ENCODE data around the gene RIMBP2. TPM values are rescaled to one million over a fixed set of nuclear protein-coding genes. Genes with fewer than 3 reads are reported as not detected.

Gene RIMBP2
- total RNA-seq, 4 donors from 2014 or later = 0.29 to 8.2 (median 5.6) TPM

DNA sequence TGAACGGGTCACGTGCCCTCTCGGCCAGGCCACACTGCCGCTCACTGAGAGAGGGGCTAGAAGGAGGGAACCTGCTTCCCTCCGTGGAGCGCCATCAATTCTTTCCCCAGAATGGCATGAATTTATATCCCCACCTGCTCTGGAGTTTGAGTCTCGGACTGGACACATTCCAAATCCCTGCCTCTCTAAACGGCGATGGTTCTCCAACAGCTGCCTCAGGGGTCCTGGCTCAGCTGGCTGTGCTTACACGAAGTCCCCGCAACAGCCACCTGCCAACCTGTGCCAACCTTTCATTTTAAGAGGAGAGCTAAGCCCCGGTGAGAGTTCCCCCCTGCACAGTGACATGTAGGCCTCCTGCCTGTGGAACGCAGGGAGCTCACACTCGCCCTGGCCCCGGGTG lies 73.2 kb downstream of the RIMBP2 start:
- H3K4me1 ChIP-seq = no peaks in the 10 kb centered on the region
- DNase-seq = no peak
- H3K36me3 ChIP-seq = no peaks in the 10 kb centered on the region
- intact Hi-C loops (cut with DNase I; ENCODE audit: low total_unique reads) = no loop called here
- no peaks in the 10 kb centered on the region for H3K27me3 ChIP-seq
- H3K27ac ChIP-seq = no peak overlapping the region
- H3K4me3 ChIP-seq = no peak overlapping the region
- H3K9me3 ChIP-seq = no peaks in the 10 kb centered on the region
- TF ChIP-seq, protein P1, sequence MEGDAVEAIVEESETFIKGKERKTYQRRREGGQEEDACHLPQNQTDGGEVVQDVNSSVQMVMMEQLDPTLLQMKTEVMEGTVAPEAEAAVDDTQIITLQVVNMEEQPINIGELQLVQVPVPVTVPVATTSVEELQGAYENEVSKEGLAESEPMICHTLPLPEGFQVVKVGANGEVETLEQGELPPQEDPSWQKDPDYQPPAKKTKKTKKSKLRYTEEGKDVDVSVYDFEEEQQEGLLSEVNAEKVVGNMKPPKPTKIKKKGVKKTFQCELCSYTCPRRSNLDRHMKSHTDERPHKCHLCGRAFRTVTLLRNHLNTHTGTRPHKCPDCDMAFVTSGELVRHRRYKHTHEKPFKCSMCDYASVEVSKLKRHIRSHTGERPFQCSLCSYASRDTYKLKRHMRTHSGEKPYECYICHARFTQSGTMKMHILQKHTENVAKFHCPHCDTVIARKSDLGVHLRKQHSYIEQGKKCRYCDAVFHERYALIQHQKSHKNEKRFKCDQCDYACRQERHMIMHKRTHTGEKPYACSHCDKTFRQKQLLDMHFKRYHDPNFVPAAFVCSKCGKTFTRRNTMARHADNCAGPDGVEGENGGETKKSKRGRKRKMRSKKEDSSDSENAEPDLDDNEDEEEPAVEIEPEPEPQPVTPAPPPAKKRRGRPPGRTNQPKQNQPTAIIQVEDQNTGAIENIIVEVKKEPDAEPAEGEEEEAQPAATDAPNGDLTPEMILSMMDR (IDR thresholded peaks at IDR 0.05) = no peak
- TF ChIP-seq POLR2A (IDR thresholded peaks at IDR 0.05) = no peak

DNA sequence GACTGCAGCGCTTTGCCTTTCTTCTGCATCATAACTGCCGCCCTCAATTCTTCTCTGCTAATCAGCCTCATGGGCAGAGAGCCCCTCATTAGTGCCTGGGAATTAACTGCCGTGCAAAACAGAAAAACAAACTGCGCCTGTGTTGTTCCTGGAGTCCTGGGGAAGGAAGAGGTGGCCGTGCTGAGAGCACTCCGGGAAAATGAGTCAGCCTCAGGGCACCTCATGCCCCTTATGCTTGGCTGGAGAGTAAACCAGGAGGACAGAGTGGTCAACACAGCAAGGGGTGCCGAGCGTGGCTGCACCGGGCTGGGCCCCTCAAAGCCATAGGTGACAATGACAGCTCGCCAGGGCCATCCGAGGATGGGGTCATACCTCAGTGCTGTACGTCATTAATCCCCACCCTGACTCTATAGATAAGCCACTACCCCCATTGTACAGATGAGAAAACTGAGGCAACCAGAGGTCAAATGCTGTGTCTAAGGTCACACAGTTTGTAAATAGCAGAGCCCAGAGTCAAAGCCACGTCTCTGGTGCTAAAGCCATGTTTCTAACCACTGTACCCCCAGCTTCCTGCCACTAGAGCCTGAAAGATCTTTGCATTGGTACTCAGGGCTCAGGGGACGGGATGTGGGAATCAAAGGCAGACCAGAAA lies 74.4 kb downstream of the RIMBP2 start:
- no peak overlapping the region for H3K27ac ChIP-seq
- H3K9me3 ChIP-seq = no peaks in the 10 kb centered on the region
- H3K36me3 ChIP-seq = no peaks in the 10 kb centered on the region
- no peak for TF ChIP-seq POLR2A (IDR thresholded peaks at IDR 0.05)
- TF ChIP-seq, protein P1 (IDR thresholded peaks at IDR 0.05) = no peak
- intact Hi-C loops (cut with DNase I; ENCODE audit: low total_unique reads) = no loop called here
- no peak for DNase-seq
- H3K4me3 ChIP-seq = no peak overlapping the region
- no peaks in the 10 kb centered on the region for H3K27me3 ChIP-seq
- no peaks in the 10 kb centered on the region for H3K4me1 ChIP-seq

DNA sequence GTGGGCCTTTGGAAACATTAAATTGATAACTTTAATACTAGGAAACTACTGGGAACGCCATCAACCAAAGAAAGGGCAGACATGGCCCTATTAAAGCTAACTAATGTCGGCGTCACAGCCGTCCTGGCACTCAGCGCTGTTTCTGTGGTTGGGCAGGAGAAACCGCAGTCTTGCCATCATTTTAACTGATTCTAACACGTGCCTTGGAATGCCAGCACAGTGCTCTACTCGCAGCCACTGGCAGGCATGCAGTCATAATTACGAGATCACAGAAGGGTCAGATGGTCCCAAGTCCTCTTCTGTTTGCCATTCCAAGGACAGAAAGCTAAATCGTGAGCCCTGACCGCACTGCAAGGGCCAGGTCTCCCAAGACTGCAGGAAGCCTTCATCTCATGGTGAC lies 75.2 kb downstream of the RIMBP2 start:
- Histone ChIP-seq H3K27ac (no peak overlapping the region), H3K4me3 (no peak overlapping the region), H3K36me3 (no peaks in the 10 kb centered on the region), H3K4me1 (no peaks in the 10 kb centered on the region), H3K27me3 (no peaks in the 10 kb centered on the region), H3K9me3 (no peaks in the 10 kb centered on the region)
- TF ChIP-seq, protein P1 (IDR thresholded peaks at IDR 0.05) = no peak
- TF ChIP-seq POLR2A (IDR thresholded peaks at IDR 0.05) = no peak
- no peak for DNase-seq
- intact Hi-C loops (cut with DNase I; ENCODE audit: low total_unique reads) = no loop called here

DNA sequence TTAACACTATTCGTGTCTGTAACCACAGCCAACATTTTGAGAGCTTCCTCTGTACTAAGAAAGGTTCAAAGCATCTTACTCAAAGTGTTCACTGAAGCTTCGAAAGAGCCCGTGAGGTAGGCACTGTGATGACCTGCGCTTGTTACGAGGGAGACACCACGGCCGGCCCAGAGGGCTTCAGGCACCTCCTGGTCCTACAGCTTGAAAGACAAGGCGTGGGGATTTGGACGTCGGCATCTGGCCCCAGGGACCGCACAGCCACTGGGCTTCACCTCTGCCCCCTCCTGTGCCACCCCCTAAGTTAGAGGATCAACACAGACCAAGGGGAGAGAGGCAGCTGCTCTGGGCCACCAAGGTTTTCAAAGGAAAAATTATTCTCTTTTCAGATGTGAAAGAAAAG lies 75.6 kb downstream of the RIMBP2 start:
- no peak overlapping the region for H3K4me3 ChIP-seq
- intact Hi-C loops (cut with DNase I; ENCODE audit: low total_unique reads) = no loop called here

More for the DNA sequence above, 75.6 kb downstream of the RIMBP2 start:
- H3K27ac ChIP-seq = no peak overlapping the region
- no peaks in the 10 kb centered on the region for H3K36me3 ChIP-seq
- DNase-seq = no peak
- TF ChIP-seq, protein P1 (IDR thresholded peaks at IDR 0.05) = no peak
- TF ChIP-seq POLR2A (IDR thresholded peaks at IDR 0.05) = no peak
- H3K9me3 ChIP-seq = no peaks in the 10 kb centered on the region
- no peaks in the 10 kb centered on the region for H3K27me3 ChIP-seq
- H3K4me1 ChIP-seq = no peaks in the 10 kb centered on the region

All from uterus (tissue), 4 donors.